Esophagus squamous epithelium (tissue), 4 donors: ENCODE data around the gene CISH.

Experiments used
- POLR2A ChIP-seq, 4 donors: fragments of 450-650 bp; IDR thresholded peaks; one replicate each; pipeline ENCODE4 v1.6.1; 2017; ENCODE audit warnings: antibody characterized with exemption in 4 of 4, mild to moderate bottlenecking in 4 of 4, moderate library complexity in 3 of 4
- TF ChIP-seq, protein P1 (sequence below), 6 experiments: fragments of 450-650 bp in 4 of 6; fragments of 200-600 bp in 2 of 6; sonication (generic) in 2 of 6; IDR thresholded peaks; one replicate each; pipeline ENCODE4 v1.5.1; 2016 to 2019; ENCODE audit warnings: antibody characterized with exemption in 6 of 6, mild to moderate bottlenecking in 4 of 6, moderate library complexity in 4 of 6

DNA sequence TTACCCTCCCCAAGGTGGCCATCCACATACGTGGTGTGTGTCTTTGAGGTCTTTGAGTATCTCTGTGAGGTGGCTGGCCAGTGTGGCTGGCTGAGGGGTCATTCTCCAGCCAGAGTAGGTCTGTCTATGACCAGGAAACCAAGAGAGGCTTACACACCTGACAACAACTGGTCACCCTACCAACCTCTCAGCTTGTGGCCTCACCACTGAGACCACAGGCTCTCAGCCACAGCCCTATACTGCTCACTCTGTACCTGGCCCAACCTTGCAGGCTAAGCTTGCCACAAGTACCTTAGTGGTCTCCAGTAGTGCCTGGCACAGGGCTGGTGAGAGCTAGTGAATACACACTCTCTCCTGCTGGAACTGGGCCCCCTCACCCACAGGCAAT is 37.1 kb downstream of the CISH start:
- TF ChIP-seq, protein P1, sequence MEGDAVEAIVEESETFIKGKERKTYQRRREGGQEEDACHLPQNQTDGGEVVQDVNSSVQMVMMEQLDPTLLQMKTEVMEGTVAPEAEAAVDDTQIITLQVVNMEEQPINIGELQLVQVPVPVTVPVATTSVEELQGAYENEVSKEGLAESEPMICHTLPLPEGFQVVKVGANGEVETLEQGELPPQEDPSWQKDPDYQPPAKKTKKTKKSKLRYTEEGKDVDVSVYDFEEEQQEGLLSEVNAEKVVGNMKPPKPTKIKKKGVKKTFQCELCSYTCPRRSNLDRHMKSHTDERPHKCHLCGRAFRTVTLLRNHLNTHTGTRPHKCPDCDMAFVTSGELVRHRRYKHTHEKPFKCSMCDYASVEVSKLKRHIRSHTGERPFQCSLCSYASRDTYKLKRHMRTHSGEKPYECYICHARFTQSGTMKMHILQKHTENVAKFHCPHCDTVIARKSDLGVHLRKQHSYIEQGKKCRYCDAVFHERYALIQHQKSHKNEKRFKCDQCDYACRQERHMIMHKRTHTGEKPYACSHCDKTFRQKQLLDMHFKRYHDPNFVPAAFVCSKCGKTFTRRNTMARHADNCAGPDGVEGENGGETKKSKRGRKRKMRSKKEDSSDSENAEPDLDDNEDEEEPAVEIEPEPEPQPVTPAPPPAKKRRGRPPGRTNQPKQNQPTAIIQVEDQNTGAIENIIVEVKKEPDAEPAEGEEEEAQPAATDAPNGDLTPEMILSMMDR (IDR thresholded peaks at IDR 0.05), result no peak
- TF ChIP-seq POLR2A (IDR thresholded peaks at IDR 0.05), result no peak
